K562 (cell line): ENCODE measurements around the gene FAM72B. TPM values are rescaled to one million over a fixed set of nuclear protein-coding genes. Genes with fewer than 3 reads are reported as not detected.
A peak's percentile ranks its signal among the peaks of the same experiment; 100 is the strongest.
"Not testable (repeated sequence)": the region's sequence is repeated elsewhere in the genome, so short reads cannot be mapped to it uniquely, and the experiment has no call there.

ENCODE experiments used
- ATAC-seq: fragments of 200-7000 bp; cut with Tn5 transposase; 3 replicates; pipeline ENCODE4 v1.9.1; 2020; ENCODE audit warnings: moderate library complexity
- BruUV-seq: library from RNA; stranded (reverse); fragments of 400-500 nt; replicated peaks from 2 replicates; lab custom pipeline; 2021; lab: Mats Ljungman, UMichigan
- CTCF ChIA-PET: fragments of 300-600 bp; formaldehyde crosslinking; extraction: SDS; loops from one replicate; lab custom pipeline; 2021; ENCODE audit warnings: low intra/inter-chr PET ratio; lab: Yijun Ruan, JAX
- POLR2A ChIA-PET: fragments of 300-600, 350-650 bp; sonication (Branson Sonifier 250); formaldehyde crosslinking; extraction: SDS; loops from one replicate; lab custom pipeline; 2021; ENCODE audit warnings: antibody characterized with exemption, inconsistent platforms; lab: Yijun Ruan, JAX
- DNase-seq, 4 experiments: peaks; one replicate each; pipeline versions ENCODE4 v3.0.0 to v3.0.0-alpha.2; 2011 to 2018; ENCODE audit warnings: low spot score in 3 of 4, mixed read lengths in 3 of 4; ENCODE audit errors: extremely low read depth in 1 of 4
- FAIRE-seq: peaks from 2 replicates; lab custom pipeline; 2011; peaks lifted over from hg19 to GRCh38; lab: Jason Lieb, UNC
- H2AFZ ChIP-seq: 2 replicates; pipeline ENCODE4 v1.6.0; 2011; ENCODE audit warnings: low read depth, low read length, control low read depth, inconsistent platforms
- H3K27ac ChIP-seq: fragments of 200-600 bp; 3 replicates; pipeline ENCODE4 v1.8.0; 2011; ENCODE audit warnings: low read depth, mild to moderate bottlenecking, control low read depth, inconsistent platforms, low read length, moderate library complexity, mixed read lengths; ENCODE audit errors: extremely low read depth
- H3K27me3 ChIP-seq, 2 experiments: fragments of 300-600 bp in 1 of 2; 2 replicates in 1 of 2; 3 replicates in 1 of 2; pipeline versions ENCODE4 v1.6.0 to v1.8.0; 2011; ENCODE audit warnings: inconsistent platforms in 2 of 2, low read length in 2 of 2, mild to moderate bottlenecking in 1 of 2, mixed read lengths in 1 of 2, moderate library complexity in 1 of 2; ENCODE audit not compliant: control insufficient read depth in 2 of 2, insufficient read depth in 2 of 2
- H3K36me3 ChIP-seq: fragments of 300-600 bp; 3 replicates; pipeline ENCODE4 v1.8.0; 2011; ENCODE audit warnings: mild to moderate bottlenecking, low read length, inconsistent platforms; ENCODE audit not compliant: control insufficient read depth, insufficient read depth
- H3K4me1 ChIP-seq, 2 experiments: fragments of 200-600 bp in 1 of 2; replicated peaks in 1 of 2; 2 replicates in 1 of 2; 3 replicates in 1 of 2; pipeline versions ENCODE4 v1.5.1 to v1.8.0; 2011; ENCODE audit warnings: inconsistent platforms in 2 of 2, low read length in 2 of 2, mild to moderate bottlenecking in 1 of 2, mixed read lengths in 1 of 2, moderate library complexity in 1 of 2; ENCODE audit not compliant: control insufficient read depth in 2 of 2, insufficient read depth in 2 of 2
- H3K4me2 ChIP-seq: 2 replicates; pipeline ENCODE4 v1.6.1; 2011; ENCODE audit warnings: low read length, control low read depth, inconsistent platforms, mixed read lengths; ENCODE audit not compliant: insufficient read depth
- H3K4me3 ChIP-seq: fragments of 200-600 bp; sonication (generic), shearing (Covaris generic); 2 replicates; pipeline ENCODE4 v1.5.1; 2016; ENCODE audit warnings: control low read depth, inconsistent platforms
- H3K79me2 ChIP-seq: fragments of 200-600 bp; 3 replicates; pipeline ENCODE4 v1.8.0; 2011; ENCODE audit warnings: low read length, inconsistent platforms; ENCODE audit not compliant: control insufficient read depth, insufficient read depth
- H3K9ac ChIP-seq, 2 experiments: 2 replicates each; pipeline versions ENCODE4 v1.6.0 to v1.6.1; 2011; ENCODE audit warnings: low read depth in 2 of 2, low read length in 2 of 2, control low read depth in 1 of 2, inconsistent platforms in 1 of 2, mild to moderate bottlenecking in 1 of 2, mixed read lengths in 1 of 2; ENCODE audit not compliant: insufficient read depth in 1 of 2
- H3K9me1 ChIP-seq: one replicate; pipeline ENCODE4 v1.6.0; 2011; ENCODE audit warnings: inconsistent platforms, mild to moderate bottlenecking, low read length, moderate library complexity; ENCODE audit not compliant: control insufficient read depth, insufficient read depth
- H3K9me3 ChIP-seq: replicated peaks from 2 replicates; pipeline ENCODE4 v1.5.1; 2011; ENCODE audit warnings: low read depth, low read length, inconsistent platforms; ENCODE audit not compliant: control insufficient read depth, insufficient read depth
- H4K20me1 ChIP-seq: replicated peaks from 2 replicates; pipeline ENCODE4 v1.6.1; 2011; ENCODE audit warnings: low read length, inconsistent platforms, mixed read lengths; ENCODE audit not compliant: control insufficient read depth, insufficient read depth
- WGBS: fragments of 100-300 bp; shearing (Covaris generic); methylation state at CpG from one replicate; pipeline ENCODE4 v1.1.6; 2016; ENCODE audit warnings: low coverage, mixed read lengths; ENCODE audit not compliant: insufficient coverage; ENCODE audit errors: missing lambda C conversion rate; 5-methylcytosine and 5-hydroxymethylcytosine counted together
- in situ Hi-C: fragments of 300-500 bp; cut with MboI; formaldehyde crosslinking; loops from 4 replicates; pipeline ENCODE4 v1.15.0; 2018; ENCODE audit warnings: inconsistent platforms, mixed read lengths
- intact Hi-C: fragments of 100-400 bp; cut with micrococcal nuclease; formaldehyde crosslinking; loops from 2 replicates; pipeline ENCODE4 v1.14.2; 2022
- polyA plus RNA-seq, 8 experiments: library from polyadenylated mRNA; depleted of rRNA in 4 of 8; stranded (reverse) in 5 of 8; unstranded in 3 of 8; fragments of >200 nt; fragmentation: Nextera tagmentation in 2 of 8; fragmentation: Illumina TruSeq in 1 of 8; extraction: Ambion mirVana in 2 of 8; extraction: Trizol in 1 of 8; gene quantifications; 2 replicates each; pipeline versions ENCODE4 v1.2.1 to v1.2.3, GENCODE V29; 2011 to 2014; ENCODE audit warnings: inconsistent platforms in 1 of 8, missing spikeins in 1 of 8
- total RNA-seq, 7 experiments: library from RNA; depleted of rRNA in 6 of 7; stranded (reverse); fragments of >200 nt in 6 of 7; fragmentation: Illumina TruSeq in 2 of 7; extraction: Trizol in 2 of 7; gene quantifications; 2 replicates each; pipeline versions ENCODE4 v1.2.1 to v1.2.3, GENCODE V29; 2011 to 2021; ENCODE audit warnings: low replicate concordance in 1 of 7

Gene FAM72B
- total and polyA plus RNA-seq, 9 of the 15 experiments (the other 6 are each of a cell fraction or from before 2014, with no cell fraction given) = 11.8 to 61.7 (median 31.5) TPM

DNA sequence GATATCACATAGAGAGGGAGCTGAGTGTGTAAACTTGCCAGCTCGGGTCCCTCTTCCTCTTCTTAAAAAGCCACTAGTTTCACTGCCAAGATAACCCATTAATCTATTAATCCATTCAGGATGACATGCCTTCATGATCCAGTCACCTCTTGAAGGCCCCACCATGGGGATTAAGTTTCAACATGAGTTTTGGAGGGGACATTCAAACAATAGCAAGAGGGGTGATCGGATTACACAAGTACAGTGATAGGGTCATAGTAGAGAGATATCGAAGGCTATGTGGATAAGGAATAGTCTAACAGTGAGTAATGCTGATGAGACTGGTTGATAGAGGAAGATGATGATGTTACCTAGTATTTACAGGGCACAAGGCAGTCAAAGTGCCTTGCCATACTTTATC lies 18.8 kb upstream of the FAM72B start:
- 61% methylated on average over 2 of the region's 3 CpGs for WGBS
- H2AFZ ChIP-seq, H3K27ac ChIP-seq, H3K9me3 ChIP-seq, DNase-seq, H4K20me1 ChIP-seq, FAIRE-seq, H3K4me3 ChIP-seq, H3K79me2 ChIP-seq, BruUV-seq, H3K36me3 ChIP-seq, H3K4me1 ChIP-seq, H3K4me2 ChIP-seq, in situ Hi-C loops, intact Hi-C loops, POLR2A ChIA-PET, H3K9me1 ChIP-seq, H3K27me3 ChIP-seq, CTCF ChIA-PET, ATAC-seq, H3K9ac ChIP-seq: not testable (repeated sequence)

DNA sequence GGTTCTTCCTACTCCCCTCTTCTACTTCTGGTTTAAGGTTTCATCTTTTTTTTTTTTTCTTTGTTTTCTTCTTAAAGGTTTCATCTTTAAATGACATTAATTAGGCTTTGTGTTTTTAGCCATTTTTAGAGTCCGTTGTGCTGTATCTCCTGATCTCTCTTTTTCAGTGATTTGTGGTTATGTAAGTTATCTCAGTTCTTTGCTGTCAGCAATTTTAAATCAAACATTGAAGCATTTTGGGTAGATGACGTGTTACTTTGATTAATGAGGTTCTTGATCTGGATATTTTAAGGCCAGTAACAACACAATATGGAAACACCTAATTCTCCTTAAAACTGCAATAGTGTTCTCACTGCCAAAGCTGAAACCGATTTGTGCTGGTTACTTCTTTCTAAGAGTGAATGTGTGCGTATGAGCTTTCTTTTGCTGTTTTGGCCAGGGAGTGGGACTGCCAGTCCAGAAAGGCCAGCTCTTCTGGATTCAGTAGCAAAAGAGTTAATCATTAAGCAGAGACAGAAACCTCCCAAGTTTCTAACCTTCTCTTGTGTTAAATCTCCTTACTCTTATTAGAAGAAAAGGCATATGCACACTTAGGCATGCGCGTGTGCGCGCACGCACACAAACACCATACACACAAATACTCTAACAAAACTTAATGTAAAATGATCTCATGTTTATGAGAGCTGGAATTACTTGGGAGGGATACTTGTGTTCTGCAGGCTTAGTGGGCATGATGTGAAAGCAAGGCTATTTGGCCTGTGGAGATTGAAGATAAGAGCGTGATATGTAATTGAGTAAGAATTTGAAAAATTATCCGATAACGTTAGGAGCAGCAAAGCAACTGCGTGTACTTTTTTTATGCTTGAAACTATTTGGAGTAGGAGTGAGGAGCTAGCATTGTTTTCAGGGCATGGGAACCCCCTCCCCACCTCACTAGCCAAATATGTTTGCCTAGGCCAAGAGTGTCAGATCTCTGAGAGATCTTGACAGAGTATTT lies 17.1 kb upstream of the FAM72B start:
- ATAC-seq, intact Hi-C loops, in situ Hi-C loops, H3K4me3 ChIP-seq, H3K4me1 ChIP-seq, H3K9me3 ChIP-seq, H2AFZ ChIP-seq, H3K4me2 ChIP-seq, CTCF ChIA-PET, H3K27me3 ChIP-seq, H4K20me1 ChIP-seq, H3K79me2 ChIP-seq, H3K36me3 ChIP-seq, DNase-seq, H3K27ac ChIP-seq, POLR2A ChIA-PET, BruUV-seq, FAIRE-seq, H3K9ac ChIP-seq, H3K9me1 ChIP-seq: not testable (repeated sequence)
- WGBS = 68% methylated on average over 9 of the region's 13 CpGs

DNA sequence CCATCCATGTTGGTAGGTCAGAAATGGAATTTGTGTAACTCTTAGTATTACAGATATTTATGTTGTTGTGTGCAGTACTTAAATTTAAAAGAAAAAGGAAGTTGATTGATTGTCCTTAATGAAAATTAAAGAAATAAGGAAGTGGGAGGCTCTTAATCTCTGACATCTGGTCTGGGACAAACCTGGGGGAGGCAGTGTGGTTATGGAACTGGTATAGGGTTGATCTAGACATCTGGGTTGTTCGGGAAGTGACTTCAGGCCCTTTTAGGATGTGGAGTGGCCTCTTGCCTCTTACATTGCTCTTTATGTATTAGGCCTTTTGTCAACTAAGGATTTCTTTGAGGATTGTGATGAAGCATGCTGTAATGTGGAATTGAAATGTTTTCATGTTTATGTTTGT lies 16.1 kb upstream of the FAM72B start:
- CTCF ChIA-PET, intact Hi-C loops: not testable (repeated sequence)
- WGBS = no CpG with 5 or more reads among the region's 1 CpG

More for the DNA sequence above, 16.1 kb upstream of the FAM72B start:
- H3K27me3 ChIP-seq, DNase-seq, H3K9me1 ChIP-seq, H2AFZ ChIP-seq, H3K4me1 ChIP-seq, BruUV-seq, H3K9me3 ChIP-seq, FAIRE-seq, H3K36me3 ChIP-seq, H4K20me1 ChIP-seq, H3K4me3 ChIP-seq, H3K4me2 ChIP-seq, H3K9ac ChIP-seq, in situ Hi-C loops, H3K79me2 ChIP-seq, POLR2A ChIA-PET, H3K27ac ChIP-seq: not testable (repeated sequence)
- peak; percentile 70 for ATAC-seq
